AG10803 (cell line): ENCODE data around the gene EAPP.
"Not testable (repeated sequence)": the region's sequence is repeated elsewhere in the genome, so short reads cannot be mapped to it uniquely, and the experiment has no call there.

Source experiments
- DNase-seq: peaks from one replicate; pipeline ENCODE4 v3.0.0; 2010; ENCODE audit warnings: low read depth
- H3K4me3 ChIP-seq: 2 replicates; pipeline ENCODE4 v1.5.1; 2011; ENCODE audit warnings: mild to moderate bottlenecking, low read length, control low read depth
- CTCF ChIP-seq: conservative IDR thresholded peaks from 2 replicates; pipeline ENCODE4 v1.5.1; 2011; ENCODE audit warnings: mild to moderate bottlenecking, low read length, control low read depth, inconsistent platforms

The EAPP gene

GRCh38 chr14:34568803-34569202 is 29.3 kb upstream of the EAPP start:
- DNase-seq, result no peak
- no peak for TF ChIP-seq CTCF
- H3K4me3 ChIP-seq, result no peak overlapping the region

- TF ChIP-seq CTCF, result no peak
- no peak overlapping the region for H3K4me3 ChIP-seq
- DNase-seq, result no peak
These were observed 23.3 kb upstream of the EAPP start for GRCh38 chr14:34562776-34563150.

- DNase-seq, result not testable (repeated sequence)
These were observed 22.7 kb upstream of the EAPP start for GRCh38 chr14:34562037-34562775.

GRCh38 chr14:34556498-34556829 is 17.0 kb upstream of the EAPP start:
- not testable (repeated sequence) for DNase-seq, H3K4me3 ChIP-seq

More at GRCh38 chr14:34562037-34562775, 22.7 kb upstream of the EAPP start:
- H3K4me3 ChIP-seq, result not testable (repeated sequence)

GRCh38 chr14:34555583-34556497 is 16.3 kb upstream of the EAPP start:
- H3K4me3 ChIP-seq, DNase-seq: not testable (repeated sequence)

- no peak for TF ChIP-seq CTCF
- H3K4me3 ChIP-seq, result peak overlapping the region; percentile 10; the same call in 1 of the 2 replicates
- DNase-seq, result peak; percentile 22
These were observed 15.2 kb upstream of the EAPP start for GRCh38 chr14:34554540-34555250.

- not testable (repeated sequence) for DNase-seq, H3K4me3 ChIP-seq
These were observed 9.9 kb upstream of the EAPP start for GRCh38 chr14:34549276-34549966.

GRCh38 chr14:34548472-34548981 is 9.0 kb upstream of the EAPP start:
- TF ChIP-seq CTCF, result no peak
- no peak for DNase-seq
- no peak overlapping the region for H3K4me3 ChIP-seq

- not testable (repeated sequence) for DNase-seq, H3K4me3 ChIP-seq
These were observed 7.6 kb upstream of the EAPP start for GRCh38 chr14:34547136-34547520.

- not testable (repeated sequence) for H3K4me3 ChIP-seq, DNase-seq
These were observed 7.0 kb upstream of the EAPP start for GRCh38 chr14:34546272-34547135.

GRCh38 chr14:34540181-34541059 is 919 bp upstream of the EAPP start:
- H3K4me3 ChIP-seq, result peak overlapping the region; percentile 99
- DNase-seq, result not testable (repeated sequence)
